NT2/D1 (cell line): ENCODE measurements around the gene LIX1.

Experiments used
- SUZ12 ChIP-seq: IDR thresholded peaks from 2 replicates; pipeline ENCODE4 v1.6.1; 2011; ENCODE audit not compliant: insufficient read length, insufficient read depth; ENCODE audit errors: extremely low read depth
- YY1 ChIP-seq: IDR thresholded peaks from 2 replicates; pipeline ENCODE4 v1.6.1; 2011; ENCODE audit not compliant: insufficient read length, insufficient read depth
- ZNF274 ChIP-seq: IDR thresholded peaks from 2 replicates; pipeline ENCODE4 v1.6.1; 2011; ENCODE audit warnings: mild to moderate bottlenecking, low read depth, low read length

DNA sequence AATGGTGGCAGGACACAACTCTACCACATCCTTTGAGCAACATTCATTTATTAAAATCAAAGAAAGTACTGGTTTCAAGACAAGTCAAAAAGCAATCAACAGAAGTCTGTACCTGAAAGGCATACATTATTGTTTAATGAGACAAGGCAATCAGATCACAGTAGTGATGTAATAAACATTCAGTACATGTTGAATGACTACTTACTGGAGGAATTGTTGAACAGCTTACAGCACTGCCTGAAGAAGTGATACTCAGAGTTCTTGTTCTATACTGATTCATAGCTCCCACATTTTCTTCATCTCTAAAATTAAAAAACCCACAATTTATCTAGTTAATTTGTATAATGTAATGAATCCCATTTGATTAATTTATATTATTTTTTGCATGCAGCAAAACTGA lies 22.4 kb upstream of the LIX1 start:
- TF ChIP-seq YY1, result no peak
- TF ChIP-seq SUZ12, result no peak
- TF ChIP-seq ZNF274, result no peak
